Psoas muscle (tissue), 8 donors: Measurements from ENCODE around the gene RBX1. TPM values are rescaled to one million over a fixed set of nuclear protein-coding genes. Genes with fewer than 3 reads are reported as not detected.
A peak's percentile ranks its signal among the peaks of the same experiment; 100 is the strongest.

Experiments
- ATAC-seq, 4 donors: fragments of 200-7000 bp; cut with Tn5 transposase; one replicate each; pipeline ENCODE4 v1.9.1; 2020; ENCODE audit warnings: moderate library complexity in 3 of 4, mild to moderate bottlenecking in 2 of 4
- DNase-seq, 2 donors: peaks; one replicate each; pipeline ENCODE4 v3.0.0-alpha.2; 2020
- H3K27ac ChIP-seq: fragments of 200-600 bp; one replicate; pipeline ENCODE4 v1.8.0; 2022
- H3K27me3 ChIP-seq, 3 donors: fragments of 200-600 bp in 1 of 3; one replicate each; pipeline versions ENCODE4 v1.6.1 to v1.8.0; 2013 to 2022; ENCODE audit warnings: low read length in 2 of 3, mild to moderate bottlenecking in 2 of 3, moderate library complexity in 1 of 3; ENCODE audit not compliant: insufficient read depth in 3 of 3
- H3K36me3 ChIP-seq, 2 donors: fragments of 200-600 bp in 1 of 2; one replicate each; pipeline versions ENCODE4 v1.6.1 to v1.8.0; 2013 to 2022; ENCODE audit warnings: low read depth in 1 of 2, mild to moderate bottlenecking in 1 of 2, moderate library complexity in 1 of 2; ENCODE audit not compliant: insufficient read depth in 1 of 2
- H3K4me1 ChIP-seq: fragments of 200-600 bp; one replicate; pipeline ENCODE4 v1.8.0; 2022
- H3K4me3 ChIP-seq: fragments of 200-600 bp; one replicate; pipeline ENCODE4 v1.8.0; 2022; ENCODE audit warnings: mild to moderate bottlenecking
- H3K9me3 ChIP-seq: fragments of 200-600 bp; one replicate; pipeline ENCODE4 v1.8.0; 2022
- WGBS, 3 donors: extraction: QIAGEN DNeasy Blood & Tissue Kit; methylation state at CpG; one replicate each; pipeline versions ENCODE4 v1.1.6 to v1.1.7; 2013; 5-methylcytosine and 5-hydroxymethylcytosine counted together
- intact Hi-C, 2 donors: fragments of 100-400 bp; cut with DNase I; formaldehyde crosslinking; loops; one replicate each; pipeline versions ENCODE4 v1.11.0 to v1.14.2; 2022
- polyA plus RNA-seq, 3 donors: library from polyadenylated mRNA; stranded (reverse); fragments of 200-250 nt; gene quantifications; one replicate each; pipeline ENCODE4 v1.2.3, GENCODE V29; 2013
- total RNA-seq, 4 donors: library from RNA; stranded (reverse); fragmentation: NEBNext Ultra II Directional in 2 of 4; extraction: Animal tissue kit (Norgen Biotek cat#: 25700) in 2 of 4; gene quantifications; one replicate each; pipeline versions ENCODE4 v1.2.1 to v1.2.4, GENCODE V29; 2021 to 2023
- TF ChIP-seq, protein P1 (sequence below): fragments of 200-600 bp; IDR thresholded peaks from one replicate; pipeline ENCODE4 v1.8.0; 2022; ENCODE audit warnings: antibody characterized with exemption
- donor health status: healthy with polysubstance abuse.
- donor health status: DM: no; HTN: no; CAD: no; lungs with moderate emphysema.
- donor health status: Bipolar disorder and iron deficiency.
- donor health status: healthy.
- donor health status: DM: yes; HTN: yes; CAD: no.
- donor health status: DM: no; HTN: no; CAD: no.
- donor health status: DM: no; HTN: no; CAD: no.
- donor health status: DM: yes; HTN: yes; CAD: no.

RBX1 gene
- total and polyA plus RNA-seq, 7 donors = 46.6 to 82.6 (median 55.0) TPM

DNA sequence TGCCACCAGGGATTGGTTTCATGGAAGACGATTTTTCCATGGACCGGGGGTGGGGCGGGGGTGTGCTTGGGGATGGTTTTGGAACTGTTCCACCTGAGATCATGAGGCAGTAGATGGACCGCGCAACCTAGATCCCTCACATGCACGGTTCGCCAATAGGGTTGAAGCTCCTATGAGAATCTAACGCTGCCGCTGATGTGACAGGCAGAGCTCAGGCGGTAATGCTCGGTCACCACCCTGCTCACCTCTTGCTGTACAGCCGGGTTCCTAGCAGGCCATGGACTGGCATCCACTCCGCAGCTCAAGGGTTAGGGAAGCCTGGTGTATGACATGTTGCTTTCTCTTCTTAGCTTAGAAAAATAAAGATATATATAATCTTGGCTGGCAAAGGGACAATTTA is 22.0 kb downstream of the RBX1 start:
- TF ChIP-seq, protein P1, sequence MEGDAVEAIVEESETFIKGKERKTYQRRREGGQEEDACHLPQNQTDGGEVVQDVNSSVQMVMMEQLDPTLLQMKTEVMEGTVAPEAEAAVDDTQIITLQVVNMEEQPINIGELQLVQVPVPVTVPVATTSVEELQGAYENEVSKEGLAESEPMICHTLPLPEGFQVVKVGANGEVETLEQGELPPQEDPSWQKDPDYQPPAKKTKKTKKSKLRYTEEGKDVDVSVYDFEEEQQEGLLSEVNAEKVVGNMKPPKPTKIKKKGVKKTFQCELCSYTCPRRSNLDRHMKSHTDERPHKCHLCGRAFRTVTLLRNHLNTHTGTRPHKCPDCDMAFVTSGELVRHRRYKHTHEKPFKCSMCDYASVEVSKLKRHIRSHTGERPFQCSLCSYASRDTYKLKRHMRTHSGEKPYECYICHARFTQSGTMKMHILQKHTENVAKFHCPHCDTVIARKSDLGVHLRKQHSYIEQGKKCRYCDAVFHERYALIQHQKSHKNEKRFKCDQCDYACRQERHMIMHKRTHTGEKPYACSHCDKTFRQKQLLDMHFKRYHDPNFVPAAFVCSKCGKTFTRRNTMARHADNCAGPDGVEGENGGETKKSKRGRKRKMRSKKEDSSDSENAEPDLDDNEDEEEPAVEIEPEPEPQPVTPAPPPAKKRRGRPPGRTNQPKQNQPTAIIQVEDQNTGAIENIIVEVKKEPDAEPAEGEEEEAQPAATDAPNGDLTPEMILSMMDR = no peak
- DNase-seq (no peak), ATAC-seq (peak in 3 of 4 donors; percentile 20 to 34 (median 22))
- Histone ChIP-seq H3K4me3 (no peak overlapping the region), H3K9me3 (no peaks in the 10 kb centered on the region), H3K27ac (no peak overlapping the region), H3K27me3 (no peaks in the 10 kb centered on the region), H3K4me1 (no peaks in the 10 kb centered on the region), H3K36me3 (peaks cover 0 to 51% of the 10 kb centered on the region in 2 donors)
- intact Hi-C loops = no loop called here
- 93 to 95% (median 95%) methylated on average over 13 of the region's 13 CpGs for WGBS, 3 donors

DNA sequence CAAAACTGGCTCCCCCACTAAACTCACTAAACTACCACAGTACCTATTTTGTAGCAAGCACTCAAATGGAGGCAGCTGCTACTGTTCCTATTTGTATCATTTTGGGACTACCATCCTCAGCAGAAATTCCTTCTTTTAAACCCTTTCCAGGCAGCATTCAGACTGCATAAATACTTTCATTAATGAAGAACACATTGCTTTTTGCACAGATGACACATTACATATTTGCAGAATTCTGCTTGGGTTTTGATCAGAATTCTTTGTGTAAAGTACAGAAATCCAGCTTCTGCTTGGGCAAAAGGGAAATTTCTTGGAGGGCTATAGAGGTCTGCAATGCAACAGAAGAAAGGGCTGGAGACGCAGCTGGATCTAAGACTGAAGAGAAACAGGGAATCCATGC is 24.2 kb downstream of the RBX1 start:
- WGBS, 3 donors = 45 to 64% (median 56%) methylated on average over 1 of the region's 1 CpG
- no peak for DNase-seq
- H3K27ac ChIP-seq = no peak overlapping the region
- H3K36me3 ChIP-seq = peaks cover 0 to 29% of the 10 kb centered on the region in 2 donors
- H3K4me3 ChIP-seq = no peak overlapping the region
- intact Hi-C loops = no loop called here
- ATAC-seq = no peak
- TF ChIP-seq, protein P1 = no peak
- H3K9me3 ChIP-seq = no peaks in the 10 kb centered on the region
- no peaks in the 10 kb centered on the region for H3K4me1 ChIP-seq
- no peaks in the 10 kb centered on the region for H3K27me3 ChIP-seq

- Histone ChIP-seq H3K4me3 (no peak overlapping the region), H3K9me3 (no peaks in the 10 kb centered on the region), H3K27ac (no peak overlapping the region), H3K27me3 (no peaks in the 10 kb centered on the region), H3K4me1 (no peaks in the 10 kb centered on the region), H3K36me3 (peaks cover 0 to 13% of the 10 kb centered on the region in 2 donors)
- TF ChIP-seq, protein P1 = no peak
- DNase-seq (no peak), ATAC-seq (no peak)
- WGBS, 3 donors = 84 to 91% (median 86%) methylated on average over 18 of the region's 18 CpGs
- intact Hi-C loops = no loop called here
Measured at GRCh38 chr22:40976866-40977700, 25.9 kb downstream of the RBX1 start.

DNA sequence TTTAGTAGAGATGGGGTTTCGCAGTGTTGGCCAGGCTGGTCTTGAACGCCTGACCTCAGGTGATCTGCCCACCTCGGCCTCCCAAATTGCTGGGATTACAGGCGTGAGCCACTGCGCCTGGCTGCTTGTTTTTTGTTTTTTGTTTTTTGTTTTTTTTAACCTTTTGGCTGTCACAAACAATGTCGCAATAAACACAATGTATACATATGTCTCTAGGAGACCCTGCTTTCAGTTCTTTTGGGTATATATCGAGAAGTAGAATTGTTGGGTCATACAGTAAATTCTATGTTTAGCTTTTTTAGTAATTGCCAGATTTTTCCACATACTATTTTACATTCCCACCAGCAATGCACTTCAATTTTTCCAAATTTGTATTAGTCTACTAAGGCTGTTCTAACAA is 28.0 kb downstream of the RBX1 start:
- Histone ChIP-seq H3K36me3 (no peaks in the 10 kb centered on the region), H3K9me3 (no peaks in the 10 kb centered on the region), H3K27ac (no peak overlapping the region), H3K27me3 (no peaks in the 10 kb centered on the region), H3K4me1 (peaks cover 6% of the 10 kb centered on the region), H3K4me3 (no peak overlapping the region)
- 95 to 96% (median 96%) methylated on average over 7 of the region's 7 CpGs for WGBS, 3 donors
- DNase-seq (no peak), ATAC-seq (no peak)
- TF ChIP-seq, protein P1 = no peak
- intact Hi-C loops = no loop called here
